Stimulated activated CD8-positive, alpha-beta memory T cell treated with anti-CD3 and anti-CD28 coated beads, Interleukin-15, amount 100 ng/mL, for 4 hours (primary cell): ENCODE results near the gene POU3F4.

Experiments
- DNase-seq, 2 donors: peaks; one replicate each; pipeline ENCODE4 v3.0.0-alpha.2; 2020; ENCODE audit warnings: low read depth in 2 of 2

POU3F4 gene

GRCh38 chrX:83508006-83508405 lies at the start of gene POU3F4:
POU3F4 (plus strand) TSS chrX:83508290; CDS start chrX:83508325, 35 bp downstream.
- no peak for DNase-seq

- DNase-seq: no peak
These were observed 38.5 kb upstream of the POU3F4 start for GRCh38 chrX:83469551-83469950.

- DNase-seq: no peak
These were observed 12.2 kb upstream of the POU3F4 start for GRCh38 chrX:83495898-83496297.

GRCh38 chrX:83501003-83501402 lies 7.1 kb upstream of the POU3F4 start:
- DNase-seq: no peak

GRCh38 chrX:83501530-83501929 lies 6.6 kb upstream of the POU3F4 start:
- no peak for DNase-seq

- DNase-seq: no peak
These were observed 3.2 kb upstream of the POU3F4 start for GRCh38 chrX:83504721-83505479.

GRCh38 chrX:83508526-83509253 lies 600 bp downstream of the POU3F4 start:
- DNase-seq: no peak

GRCh38 chrX:83509254-83509801 lies 1.2 kb downstream of the POU3F4 start:
- DNase-seq: no peak

- DNase-seq: no peak
These were observed 2.5 kb downstream of the POU3F4 start for GRCh38 chrX:83510510-83511062.

GRCh38 chrX:83511208-83511607 lies 3.1 kb downstream of the POU3F4 start:
- no peak for DNase-seq

- DNase-seq: no peak
These were observed 4.0 kb downstream of the POU3F4 start for GRCh38 chrX:83512111-83512510.

GRCh38 chrX:83516597-83516996 lies 8.5 kb downstream of the POU3F4 start:
- DNase-seq: no peak

GRCh38 chrX:83521905-83522304 lies 13.8 kb downstream of the POU3F4 start:
- no peak for DNase-seq

- DNase-seq: no peak
These were observed 21.9 kb downstream of the POU3F4 start for GRCh38 chrX:83529950-83530349.

GRCh38 chrX:83535417-83536196 lies 27.5 kb downstream of the POU3F4 start:
- no peak for DNase-seq
